Chondrocyte (in vitro differentiated cells): ENCODE measurements around the gene NUDT6. TPM values are rescaled to one million over a fixed set of nuclear protein-coding genes. Genes with fewer than 3 reads are reported as not detected.
"Not testable (repeated sequence)": the region's sequence is repeated elsewhere in the genome, so short reads cannot be mapped to it uniquely, and the experiment has no call there.

ENCODE experiments used
- DNase-seq: peaks from one replicate; pipeline ENCODE4 v3.0.0; 2021; ENCODE audit warnings: mixed read lengths, low spot score
- H3K27ac Mint-ChIP-seq: one replicate; pipeline ENCODE4 v1.8.0; 2021; ENCODE audit warnings: mild to moderate bottlenecking, moderate library complexity, mixed read lengths; ENCODE audit not compliant: unreplicated experiment
- H3K27me3 Mint-ChIP-seq: 2 replicates; pipeline ENCODE4 v1.8.0; 2021; ENCODE audit warnings: low read depth, mixed read lengths
- H3K36me3 Mint-ChIP-seq: 2 replicates; pipeline ENCODE4 v1.8.0; 2021; ENCODE audit warnings: low read depth, mixed read lengths
- H3K4me1 Mint-ChIP-seq: 2 replicates; pipeline ENCODE4 v1.8.0; 2021; ENCODE audit warnings: low read depth, mild to moderate bottlenecking, mixed read lengths
- H3K4me3 Mint-ChIP-seq: one replicate; pipeline ENCODE4 v1.8.0; 2021; ENCODE audit warnings: mild to moderate bottlenecking, moderate library complexity, mixed read lengths; ENCODE audit not compliant: unreplicated experiment
- H3K9me3 Mint-ChIP-seq: 2 replicates; pipeline ENCODE4 v1.8.0; 2021; ENCODE audit warnings: low read depth, mixed read lengths
- CTCF ChIP-seq: fragments of 200-600 bp; sonication (generic); IDR thresholded peaks from 2 replicates; pipeline ENCODE4 v1.5.0; 2021; ENCODE audit warnings: antibody characterized with exemption, mild to moderate bottlenecking, moderate library complexity
- total RNA-seq: library from RNA; stranded (reverse); gene quantifications from 3 replicates; pipeline ENCODE4 v1.2.1, GENCODE V29; 2021

The NUDT6 gene
- total RNA-seq, 1 donor from 2014 or later = 4.2 TPM

- H3K4me1 Mint-ChIP-seq = peaks cover 46% of the 10 kb centered on the region
- no peaks in the 10 kb centered on the region for H3K27me3 Mint-ChIP-seq
- no peak overlapping the region for H3K4me3 Mint-ChIP-seq
- TF ChIP-seq CTCF = no peak
- no peak for DNase-seq
- peaks cover 28% of the 10 kb centered on the region for H3K36me3 Mint-ChIP-seq
- H3K27ac Mint-ChIP-seq = peak overlapping the region; percentile 49
- H3K9me3 Mint-ChIP-seq = peaks cover 3% of the 10 kb centered on the region
These were observed 45.9 kb downstream of the NUDT6 start for GRCh38 chr4:122876456-122876855.

DNA sequence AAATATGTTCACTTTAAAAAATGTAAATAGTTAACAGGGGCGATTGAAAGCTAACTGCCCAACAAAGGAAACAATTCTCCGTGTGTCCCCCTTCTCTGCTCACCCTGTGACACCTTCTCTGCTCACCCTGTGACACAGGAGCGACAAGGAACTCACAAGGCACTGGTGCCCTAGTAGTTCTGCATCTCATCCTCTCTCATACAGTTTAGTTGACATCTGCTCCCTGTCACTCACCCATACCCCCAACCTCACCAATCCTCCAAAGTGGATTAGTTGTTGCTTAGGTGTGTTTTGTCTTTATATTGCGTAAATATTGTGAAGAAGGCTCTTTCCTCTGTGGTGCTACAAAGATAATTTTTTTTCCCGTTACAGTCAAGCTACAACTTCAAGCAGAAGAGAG is 46.4 kb downstream of the NUDT6 start:
- Mint-ChIP-seq H3K36me3 (peaks cover 26% of the 10 kb centered on the region), H3K27me3 (no peaks in the 10 kb centered on the region), H3K4me1 (peaks cover 46% of the 10 kb centered on the region), H3K4me3 (no peak overlapping the region), H3K9me3 (peaks cover 5% of the 10 kb centered on the region), H3K27ac (peak overlapping the region; percentile 49)
- no peak for DNase-seq
- TF ChIP-seq CTCF = no peak

- no peak for DNase-seq
- no peak overlapping the region for H3K4me3 Mint-ChIP-seq
- peaks cover 17% of the 10 kb centered on the region for H3K36me3 Mint-ChIP-seq
- peaks cover 46% of the 10 kb centered on the region for H3K4me1 Mint-ChIP-seq
- TF ChIP-seq CTCF = no peak
- H3K27ac Mint-ChIP-seq = peak overlapping the region; percentile 85
- no peaks in the 10 kb centered on the region for H3K27me3 Mint-ChIP-seq
- peaks cover 12% of the 10 kb centered on the region for H3K9me3 Mint-ChIP-seq
These were observed 48.4 kb downstream of the NUDT6 start for GRCh38 chr4:122873821-122874593.

GRCh38 chr4:122873146-122873545 is 49.3 kb downstream of the NUDT6 start:
- Mint-ChIP-seq H3K36me3 (peaks cover 13% of the 10 kb centered on the region), H3K9me3 (peaks cover 21% of the 10 kb centered on the region), H3K4me1 (peaks cover 40% of the 10 kb centered on the region), H3K4me3 (no peak overlapping the region), H3K27ac (peak overlapping the region; percentile 85), H3K27me3 (no peaks in the 10 kb centered on the region)
- no peak for TF ChIP-seq CTCF
- DNase-seq = no peak

DNA sequence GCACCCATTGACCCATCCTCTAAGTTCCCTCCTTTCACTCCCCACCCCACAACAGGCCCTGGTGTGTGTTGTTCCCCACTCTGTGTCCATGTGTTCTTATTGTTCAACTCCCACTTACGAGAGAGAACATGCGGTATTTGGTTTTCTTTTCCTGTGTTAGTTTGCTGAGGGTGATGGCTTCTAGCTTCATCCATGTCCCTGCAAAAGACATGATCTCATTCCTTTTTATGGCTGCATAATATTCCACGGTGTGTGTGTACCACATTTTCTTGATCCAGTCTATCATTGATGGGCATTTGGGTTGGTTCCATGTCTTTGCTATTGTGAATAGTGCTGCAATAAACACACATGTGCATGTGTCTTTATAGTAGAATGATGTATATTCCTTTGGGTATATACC is 54.2 kb downstream of the NUDT6 start:
- not testable (repeated sequence) for H3K4me3 Mint-ChIP-seq, DNase-seq, H3K27ac Mint-ChIP-seq, H3K27me3 Mint-ChIP-seq
- peaks cover 13% of the 10 kb centered on the region for H3K36me3 Mint-ChIP-seq
- peaks cover 22% of the 10 kb centered on the region for H3K9me3 Mint-ChIP-seq
- peaks cover 40% of the 10 kb centered on the region for H3K4me1 Mint-ChIP-seq

GRCh38 chr4:122865425-122865824 is 57.0 kb downstream of the NUDT6 start:
- peaks cover 11% of the 10 kb centered on the region for H3K9me3 Mint-ChIP-seq
- no peak overlapping the region for H3K4me3 Mint-ChIP-seq
- no peak for TF ChIP-seq CTCF
- peaks cover 2% of the 10 kb centered on the region for H3K36me3 Mint-ChIP-seq
- no peaks in the 10 kb centered on the region for H3K27me3 Mint-ChIP-seq
- peaks cover 44% of the 10 kb centered on the region for H3K4me1 Mint-ChIP-seq
- no peak for DNase-seq
- H3K27ac Mint-ChIP-seq = no peak overlapping the region
